K562 (cell line): ENCODE measurements around the gene EIF4G2. TPM values are rescaled to one million over a fixed set of nuclear protein-coding genes. Genes with fewer than 3 reads are reported as not detected.

Experiments used
- ATF1 ChIP-seq, 2 experiments: fragments of 450-650 bp in 1 of 2; IDR thresholded peaks; 2 replicates each; pipeline ENCODE4 v1.6.1; 2016; ENCODE audit warnings: missing compliant biosample characterization in 1 of 2, missing genetic modification characterization in 1 of 2
- BRD4 ChIP-seq: fragments of 200-600 bp; sonication (generic); IDR thresholded peaks from 2 replicates; pipeline ENCODE4 v1.6.1; 2017; ENCODE audit warnings: inconsistent platforms
- FOXA3 ChIP-seq, 2 experiments: fragments of 450-650 bp in 1 of 2; sonication (generic) in 1 of 2; formaldehyde crosslinking; IDR thresholded peaks in 1 of 2; conservative IDR thresholded peaks in 1 of 2; 2 replicates each; pipeline versions ENCODE4 v1.4.0 to v1.8.0; 2020 to 2022; ENCODE audit warnings: mild to moderate bottlenecking in 2 of 2, missing genetic modification reagents in 1 of 2
- KDM2B ChIP-seq: fragments of 250-450 bp; sonication (Bioruptor Pico); IDR thresholded peaks from 2 replicates; pipeline ENCODE4 v1.8.0; 2021; ENCODE audit warnings: mild to moderate bottlenecking, moderate library complexity
- MNT ChIP-seq, 2 experiments: fragments of 450-650 bp; conservative IDR thresholded peaks; 2 replicates each; pipeline ENCODE4 v1.6.1; 2017; ENCODE audit warnings: mild to moderate bottlenecking in 2 of 2, moderate library complexity in 2 of 2
- MTA2 ChIP-seq: fragments of 450-650 bp; IDR thresholded peaks from 2 replicates; pipeline ENCODE4 v1.6.1; 2016; ENCODE audit warnings: low read depth
- THRA ChIP-seq: fragments of 450-650 bp; IDR thresholded peaks from 2 replicates; pipeline ENCODE4 v1.6.1; 2017; ENCODE audit warnings: mild to moderate bottlenecking, moderate library complexity
- TRIM28 ChIP-seq: fragments of 450-650 bp; IDR thresholded peaks from 2 replicates; pipeline ENCODE4 v1.6.1; 2017
- ZBTB2 ChIP-seq: fragments of 450-650 bp; IDR thresholded peaks from 2 replicates; pipeline ENCODE4 v1.6.1; 2016; ENCODE audit warnings: antibody characterized with exemption
- ZC3H4 ChIP-seq: sonication (generic); formaldehyde crosslinking; IDR thresholded peaks from 2 replicates; pipeline ENCODE4 v1.9.0; 2021; ENCODE audit warnings: missing genetic modification reagents, borderline replicate concordance
- ZNF184 ChIP-seq: sonication (generic); formaldehyde crosslinking; IDR thresholded peaks from 2 replicates; pipeline ENCODE4 v1.5.0; 2020; ENCODE audit warnings: missing genetic modification reagents
- ZNF324 ChIP-seq: fragments of 250-450 bp; sonication (Bioruptor Pico); IDR thresholded peaks from 2 replicates; pipeline ENCODE4 v1.4.0; 2020; ENCODE audit warnings: mild to moderate bottlenecking
- polyA plus RNA-seq, 8 experiments: library from polyadenylated mRNA; depleted of rRNA in 4 of 8; stranded (reverse) in 5 of 8; unstranded in 3 of 8; fragments of >200 nt; fragmentation: Nextera tagmentation in 2 of 8; fragmentation: Illumina TruSeq in 1 of 8; extraction: Ambion mirVana in 2 of 8; extraction: Trizol in 1 of 8; gene quantifications; 2 replicates each; pipeline versions ENCODE4 v1.2.1 to v1.2.3, GENCODE V29; 2011 to 2014; ENCODE audit warnings: inconsistent platforms in 1 of 8, missing spikeins in 1 of 8
- total RNA-seq, 7 experiments: library from RNA; depleted of rRNA in 6 of 7; stranded (reverse); fragments of >200 nt in 6 of 7; fragmentation: Illumina TruSeq in 2 of 7; extraction: Trizol in 2 of 7; gene quantifications; 2 replicates each; pipeline versions ENCODE4 v1.2.1 to v1.2.3, GENCODE V29; 2011 to 2021; ENCODE audit warnings: low replicate concordance in 1 of 7
- TF ChIP-seq, protein P1 (sequence below): IDR thresholded peaks from 2 replicates; pipeline ENCODE4 v1.6.1; 2012; ENCODE audit warnings: low read depth, low read length, improper control_type of control experiment, borderline replicate concordance
- TF ChIP-seq, protein P2 (sequence below): fragments of 250-450 bp; sonication (Bioruptor Pico); IDR thresholded peaks from 2 replicates; pipeline ENCODE4 v1.4.0; 2020; ENCODE audit warnings: mild to moderate bottlenecking, moderate library complexity
- TF ChIP-seq, protein P3 (sequence below): fragments of 450-650 bp; IDR thresholded peaks from 2 replicates; pipeline ENCODE4 v1.6.1; 2016; ENCODE audit warnings: missing biosample characterization, missing genetic modification characterization
- TF ChIP-seq, protein P4 (sequence below): fragments of 250-450 bp; sonication (Bioruptor Pico); IDR thresholded peaks from 2 replicates; pipeline ENCODE4 v1.8.0; 2022; ENCODE audit warnings: moderate library complexity, mild to moderate bottlenecking, inconsistent platforms

Gene EIF4G2
- total and polyA plus RNA-seq, 9 of the 15 experiments (the other 6 are each of a cell fraction or from before 2014, with no cell fraction given) = 206 to 790 (median 646) TPM

DNA sequence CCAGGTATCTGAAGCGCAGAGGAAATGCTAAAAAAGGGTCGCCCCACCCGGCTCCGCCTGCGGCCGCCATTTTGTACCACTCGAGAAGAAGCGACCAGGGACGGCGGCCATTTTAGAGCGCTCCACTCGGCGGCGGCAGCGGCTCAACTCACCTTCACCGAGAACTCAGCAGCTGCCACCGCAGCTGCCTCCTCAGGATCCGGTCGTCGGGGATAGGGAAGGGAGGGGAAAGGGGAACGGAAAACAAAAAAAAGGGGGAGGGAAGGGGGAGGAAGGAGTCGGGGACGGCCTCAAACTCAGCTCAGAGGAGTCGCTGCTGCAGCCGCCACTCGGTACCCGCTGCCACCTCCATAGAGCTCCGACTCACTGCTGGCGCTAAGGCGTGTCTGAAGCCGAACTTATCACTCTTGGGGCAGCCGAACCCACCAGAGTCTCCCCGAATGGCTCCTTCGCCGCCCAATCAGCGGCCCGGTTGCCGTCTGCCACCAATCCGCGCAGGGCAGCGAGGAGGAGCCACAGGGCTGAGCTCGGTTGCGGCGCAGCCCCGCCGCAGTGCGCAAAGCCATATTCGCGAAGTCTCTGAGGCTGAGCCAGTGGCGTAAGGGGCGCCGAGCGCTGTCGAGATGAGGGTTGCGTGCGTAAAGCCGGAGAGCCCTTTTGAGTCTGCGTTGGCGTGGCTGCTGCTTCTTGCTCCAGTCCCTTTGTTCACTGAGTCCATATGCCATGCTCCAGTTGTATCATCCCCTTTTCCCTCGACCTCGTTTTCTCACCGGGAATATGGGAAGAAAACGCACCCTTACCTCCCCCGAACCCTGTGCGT is at the start of gene EIF4G2 (continued):
- TF ChIP-seq, protein P1, sequence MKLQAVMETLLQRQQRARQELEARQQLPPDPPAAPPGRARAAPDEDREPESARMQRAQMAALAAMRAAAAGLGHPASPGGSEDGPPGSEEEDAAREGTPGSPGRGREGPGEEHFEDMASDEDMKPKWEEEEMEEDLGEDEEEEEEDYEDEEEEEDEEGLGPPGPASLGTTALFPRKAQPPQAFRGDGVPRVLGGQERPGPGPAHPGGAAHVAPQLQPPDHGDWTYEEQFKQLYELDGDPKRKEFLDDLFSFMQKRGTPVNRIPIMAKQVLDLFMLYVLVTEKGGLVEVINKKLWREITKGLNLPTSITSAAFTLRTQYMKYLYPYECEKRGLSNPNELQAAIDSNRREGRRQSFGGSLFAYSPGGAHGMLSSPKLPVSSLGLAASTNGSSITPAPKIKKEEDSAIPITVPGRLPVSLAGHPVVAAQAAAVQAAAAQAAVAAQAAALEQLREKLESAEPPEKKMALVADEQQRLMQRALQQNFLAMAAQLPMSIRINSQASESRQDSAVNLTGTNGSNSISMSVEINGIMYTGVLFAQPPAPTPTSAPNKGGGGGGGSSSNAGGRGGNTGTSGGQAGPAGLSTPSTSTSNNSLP = no peak
- TF ChIP-seq, protein P2, sequence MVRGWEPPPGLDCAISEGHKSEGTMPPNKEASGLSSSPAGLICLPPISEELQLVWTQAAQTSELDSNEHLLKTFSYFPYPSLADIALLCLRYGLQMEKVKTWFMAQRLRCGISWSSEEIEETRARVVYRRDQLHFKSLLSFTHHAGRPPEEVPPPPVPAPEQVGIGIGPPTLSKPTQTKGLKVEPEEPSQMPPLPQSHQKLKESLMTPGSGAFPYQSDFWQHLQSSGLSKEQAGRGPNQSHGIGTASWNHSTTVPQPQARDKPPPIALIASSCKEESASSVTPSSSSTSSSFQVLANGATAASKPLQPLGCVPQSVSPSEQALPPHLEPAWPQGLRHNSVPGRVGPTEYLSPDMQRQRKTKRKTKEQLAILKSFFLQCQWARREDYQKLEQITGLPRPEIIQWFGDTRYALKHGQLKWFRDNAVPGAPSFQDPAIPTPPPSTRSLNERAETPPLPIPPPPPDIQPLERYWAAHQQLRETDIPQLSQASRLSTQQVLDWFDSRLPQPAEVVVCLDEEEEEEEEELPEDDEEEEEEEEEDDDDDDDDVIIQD (CRISPR knock-in tag) = no peak
- peak; percentile 58 to 75 for TF ChIP-seq MNT (conservative IDR thresholded peaks at IDR 0.05)
- TF ChIP-seq KDM2B = 0 out of 2 replicates have a peak, but pooled peaks have one; percentile 66
- no peak for TF ChIP-seq ZNF324 (CRISPR knock-in tag)
- TF ChIP-seq ZBTB2 = no peak; the same call in 1 of the 2 replicates
- no peak; the same call in 1 of the 2 replicates for TF ChIP-seq BRD4
- TF ChIP-seq ZC3H4 (CRISPR knock-in tag) = no peak
- no peak for TF ChIP-seq THRA
- 0 out of 2 replicates have a peak, but pooled peaks have one; percentile 73 for TF ChIP-seq TRIM28
- TF ChIP-seq ZNF184 (CRISPR knock-in tag) = no peak
- no peak for TF ChIP-seq ATF1 (CRISPR knock-in tag; IDR thresholded peaks at IDR 0.05)
- TF ChIP-seq ATF1 (tag; IDR thresholded peaks at IDR 0.05) = peak; percentile 36; the same call in 1 of the 2 replicates
- TF ChIP-seq, protein P3, sequence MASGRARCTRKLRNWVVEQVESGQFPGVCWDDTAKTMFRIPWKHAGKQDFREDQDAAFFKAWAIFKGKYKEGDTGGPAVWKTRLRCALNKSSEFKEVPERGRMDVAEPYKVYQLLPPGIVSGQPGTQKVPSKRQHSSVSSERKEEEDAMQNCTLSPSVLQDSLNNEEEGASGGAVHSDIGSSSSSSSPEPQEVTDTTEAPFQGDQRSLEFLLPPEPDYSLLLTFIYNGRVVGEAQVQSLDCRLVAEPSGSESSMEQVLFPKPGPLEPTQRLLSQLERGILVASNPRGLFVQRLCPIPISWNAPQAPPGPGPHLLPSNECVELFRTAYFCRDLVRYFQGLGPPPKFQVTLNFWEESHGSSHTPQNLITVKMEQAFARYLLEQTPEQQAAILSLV (tag) = no peak
- peak in 1 of 2 experiments; percentile 41; a peak in 1 of 4 replicates for TF ChIP-seq FOXA3 (CRISPR knock-in tag; conservative IDR thresholded peaks at IDR 0.05 in 1 of 2, IDR thresholded peaks at IDR 0.05 in 1 of 2)
- no peak for TF ChIP-seq MTA2
- TF ChIP-seq, protein P4, sequence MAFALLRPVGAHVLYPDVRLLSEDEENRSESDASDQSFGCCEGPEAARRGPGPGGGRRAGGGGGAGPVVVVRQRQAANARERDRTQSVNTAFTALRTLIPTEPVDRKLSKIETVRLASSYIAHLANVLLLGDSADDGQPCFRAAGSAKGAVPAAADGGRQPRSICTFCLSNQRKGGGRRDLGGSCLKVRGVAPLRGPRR = no peak
